Measurements from ENCODE around the gene SELE. TPM values are rescaled to one million over a fixed set of nuclear protein-coding genes. Genes with fewer than 3 reads are reported as not detected.

SELE gene
- total RNA-seq, 1 experiment from 2014 or later: not detected

GRCh38 chr1:169694304-169695075 lies 39.4 kb downstream of the SELE start (continued):
- TF ChIP-seq PREB (CRISPR knock-in tag; IDR thresholded peaks at IDR 0.05; ENCODE audit: borderline replicate concordance) (no peak), E2F4 (CRISPR knock-in tag; IDR thresholded peaks at IDR 0.05; ENCODE audit: borderline replicate concordance, low read depth) (no peak), JAZF1 (CRISPR knock-in tag; IDR thresholded peaks at IDR 0.05) (no peak), NFATC4 (CRISPR knock-in tag; IDR thresholded peaks at IDR 0.05) (no peak), ELF4 (CRISPR knock-in tag; IDR thresholded peaks at IDR 0.05; ENCODE audit: low read depth) (no peak)

- CTCF ChIA-PET: interaction anchor here (1.5 kb wide), 1 partner anchor 107 kb away, joined by 5 read pairs; the partner anchor contains the start of gene F5
- POLR2A ChIA-PET: no interaction called here
- no peak for ATAC-seq
- H3K27me3 Mint-ChIP-seq (ENCODE audit: low read depth): peaks cover 10% of the 10 kb centered on the region
- no peaks in the 10 kb centered on the region for H3K9me3 Mint-ChIP-seq
- peaks cover 26% of the 10 kb centered on the region for H3K4me1 Mint-ChIP-seq
- no peak overlapping the region for H3K4me3 Mint-ChIP-seq
- H3K27ac Mint-ChIP-seq: no peak overlapping the region
- no peaks in the 10 kb centered on the region for H3K36me3 Mint-ChIP-seq
- DNase-seq (ENCODE audit: low spot score): no peak
- TF ChIP-seq SP1 (CRISPR knock-in tag; conservative IDR thresholded peaks at IDR 0.05): no peak
- no peak for TF ChIP-seq ZNF671 (CRISPR knock-in tag; IDR thresholded peaks at IDR 0.05)
- TF ChIP-seq CREM (CRISPR knock-in tag; IDR thresholded peaks at IDR 0.05): no peak
- no peak for TF ChIP-seq ZNF263 (CRISPR knock-in tag; IDR thresholded peaks at IDR 0.05; ENCODE audit: low read depth)
- TF ChIP-seq TP53 (CRISPR knock-in tag; IDR thresholded peaks at IDR 0.05): no peak
- TF ChIP-seq ZNF425 (CRISPR knock-in tag; conservative IDR thresholded peaks at IDR 0.05): no peak
- no peak for TF ChIP-seq IRF2 (CRISPR knock-in tag; IDR thresholded peaks at IDR 0.05; ENCODE audit: borderline replicate concordance, low read depth)
- TF ChIP-seq ZNF396 (CRISPR knock-in tag; IDR thresholded peaks at IDR 0.05; ENCODE audit: borderline replicate concordance): no peak
Measured at GRCh38 chr1:169692756-169693460, 41.0 kb downstream of the SELE start.

- ChIA-PET POLR2A (no interaction called here), CTCF (interaction anchor here (0.5 to 2.5 kb wide), 3 partner anchors 22 to 384 kb away, joined by 3 to 12 read pairs (median 5); partner anchors contain the start of gene KIFAP3)
- H3K36me3 Mint-ChIP-seq: no peaks in the 10 kb centered on the region
- peaks cover 26% of the 10 kb centered on the region for H3K4me1 Mint-ChIP-seq
- H3K27ac Mint-ChIP-seq: no peak overlapping the region
- ATAC-seq (peak; percentile 74), DNase-seq (ENCODE audit: low spot score) (no peak)
- no peaks in the 10 kb centered on the region for H3K9me3 Mint-ChIP-seq
- H3K27me3 Mint-ChIP-seq (ENCODE audit: low read depth): no peaks in the 10 kb centered on the region
- no peak overlapping the region; the same call in 1 of the 2 replicates for H3K4me3 Mint-ChIP-seq
- TF ChIP-seq SOX15 (CRISPR knock-in tag; IDR thresholded peaks at IDR 0.05) (no peak), HMGA2 (CRISPR knock-in tag; IDR thresholded peaks at IDR 0.05) (no peak), SP1 (CRISPR knock-in tag; conservative IDR thresholded peaks at IDR 0.05) (no peak), FOXK1 (CRISPR knock-in tag; IDR thresholded peaks at IDR 0.05) (no peak), CREM (CRISPR knock-in tag; IDR thresholded peaks at IDR 0.05) (no peak), NFE2L1 (CRISPR knock-in tag; IDR thresholded peaks at IDR 0.05) (no peak), ERG (CRISPR knock-in tag; IDR thresholded peaks at IDR 0.05) (no peak), ZNF281 (CRISPR knock-in tag; IDR thresholded peaks at IDR 0.05) (no peak), E2F1 (CRISPR knock-in tag; IDR thresholded peaks at IDR 0.05) (no peak), ZNF416 (CRISPR knock-in tag; IDR thresholded peaks at IDR 0.05) (no peak), ELF4 (CRISPR knock-in tag; IDR thresholded peaks at IDR 0.05; ENCODE audit: low read depth) (no peak)
Measured at GRCh38 chr1:169690489-169690888, 43.4 kb downstream of the SELE start.
